Stimulated activated CD4-positive, alpha-beta T cell treated with anti-CD3 and anti-CD28 coated beads, Interleukin-15, amount 100 ng/mL, for 24 hours (primary cell): ENCODE results near the gene PTPRG.
"Not testable (repeated sequence)": the region's sequence is repeated elsewhere in the genome, so short reads cannot be mapped to it uniquely, and the experiment has no call there.

Experiments
- DNase-seq: peaks from one replicate; pipeline ENCODE4 v3.0.0-alpha.2; 2020

Gene PTPRG

GRCh38 chr3:61807865-61808276 is 246.5 kb downstream of the PTPRG start:
- no peak for DNase-seq

DNA sequence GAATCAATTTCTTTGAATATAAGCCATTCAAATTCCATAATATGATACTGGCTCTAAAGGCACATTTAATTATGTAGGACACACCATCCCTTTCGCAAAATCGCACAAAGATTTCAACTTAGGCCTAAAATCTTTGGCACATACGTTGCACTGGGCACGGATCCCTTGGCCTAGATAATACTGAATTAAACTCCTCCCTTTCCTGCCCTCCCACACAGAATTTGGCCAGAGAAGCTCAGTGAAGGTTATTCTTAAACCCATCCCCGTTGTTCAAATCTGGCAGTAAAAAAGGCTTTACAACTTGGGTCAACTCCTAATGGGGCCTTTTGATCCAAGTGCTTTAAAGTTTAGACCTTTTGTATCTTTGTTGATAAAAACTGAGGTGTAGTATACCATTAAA is 247.2 kb downstream of the PTPRG start:
- DNase-seq = no peak

- DNase-seq = no peak
These were observed 247.6 kb downstream of the PTPRG start for GRCh38 chr3:61808999-61809398.

GRCh38 chr3:61809879-61810278 is 248.5 kb downstream of the PTPRG start:
- no peak for DNase-seq

DNA sequence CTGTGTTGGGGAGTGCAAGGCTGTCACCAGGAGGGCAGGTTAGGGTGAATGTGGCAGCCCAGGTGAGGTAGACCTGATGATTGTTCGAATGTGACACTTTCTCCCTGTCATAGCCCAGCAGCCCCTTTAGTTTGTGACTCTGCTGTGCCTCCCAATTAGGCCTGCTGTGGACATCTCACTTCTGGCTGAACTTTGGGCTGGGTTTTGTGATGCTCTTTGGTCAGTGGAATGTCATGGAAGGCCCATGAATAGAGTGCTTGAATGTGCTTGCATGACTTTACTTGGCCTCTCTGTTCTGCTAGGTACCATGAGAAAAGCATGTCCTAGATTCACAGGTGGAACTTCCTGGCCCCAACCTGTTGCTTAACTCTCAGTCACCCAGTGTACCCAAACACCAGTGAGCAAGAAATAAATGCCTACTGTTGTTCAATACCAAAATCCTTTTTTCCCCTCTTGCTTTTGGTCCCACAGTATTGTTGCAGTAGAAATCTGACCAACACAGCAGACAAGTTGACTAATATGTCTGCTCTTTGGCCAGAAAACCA is 249.7 kb downstream of the PTPRG start:
- no peak for DNase-seq

DNA sequence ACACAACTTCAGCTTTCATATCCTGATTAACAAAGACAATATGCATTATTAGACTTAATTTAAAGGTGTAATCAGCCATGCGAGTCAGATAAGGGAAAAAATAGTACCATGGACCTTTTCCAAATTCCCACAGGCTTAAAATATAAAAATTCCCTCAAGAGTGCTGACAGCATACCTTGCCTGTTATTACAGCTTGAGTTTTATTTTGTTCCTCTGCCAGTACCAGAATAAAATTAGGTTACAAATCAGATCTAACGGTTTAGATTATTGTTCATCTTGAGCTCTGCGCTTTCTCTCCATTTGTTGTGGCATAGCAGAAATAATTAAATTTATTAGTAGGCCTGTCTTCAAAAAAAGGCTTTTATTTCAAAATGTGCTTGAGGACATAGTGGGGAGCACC is 250.3 kb downstream of the PTPRG start:
- DNase-seq = no peak

GRCh38 chr3:61812085-61812484 is 250.7 kb downstream of the PTPRG start:
- no peak for DNase-seq

DNA sequence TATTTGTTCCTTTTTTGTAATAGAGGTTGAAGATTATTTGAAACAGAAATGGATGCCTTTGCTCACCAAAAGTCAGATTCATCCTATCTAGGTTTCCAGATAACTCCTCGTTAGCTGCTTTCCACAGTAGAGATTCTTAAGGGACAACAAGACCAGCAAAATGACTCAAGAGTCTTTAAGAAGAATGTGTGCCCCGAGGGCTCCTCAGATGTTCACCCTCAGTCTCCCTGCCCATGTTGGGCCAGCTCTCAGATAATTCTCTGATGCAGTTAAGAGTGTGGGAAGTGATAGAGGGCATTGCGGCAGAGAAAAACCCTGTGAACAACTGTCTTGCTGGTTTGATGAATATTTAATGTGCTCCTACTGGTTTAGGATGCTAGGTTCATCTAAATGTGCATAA is 251.1 kb downstream of the PTPRG start:
- DNase-seq = no peak

GRCh38 chr3:61813636-61814035 is 252.3 kb downstream of the PTPRG start:
- DNase-seq = no peak

GRCh38 chr3:61814674-61815073 is 253.3 kb downstream of the PTPRG start:
- no peak for DNase-seq

DNA sequence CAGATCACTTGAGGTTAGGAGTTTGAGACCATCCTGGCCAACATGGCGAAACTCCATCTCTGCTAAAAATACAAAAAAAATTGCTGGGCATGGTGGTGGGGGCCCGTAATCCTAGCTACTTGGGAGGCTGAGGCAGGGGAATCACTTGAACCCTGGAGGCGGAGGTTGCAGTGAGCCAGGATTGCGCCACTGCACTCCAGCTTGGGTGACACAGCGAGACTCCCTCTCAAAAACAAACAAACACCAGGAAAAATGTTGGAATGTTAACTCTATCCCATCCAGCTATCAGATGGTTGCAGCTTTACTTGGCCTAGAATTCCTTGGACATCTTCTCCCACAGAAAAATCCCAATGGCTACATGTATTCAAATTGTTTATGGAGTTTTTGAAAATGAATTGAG is 254.9 kb downstream of the PTPRG start:
- DNase-seq = not testable (repeated sequence)

DNA sequence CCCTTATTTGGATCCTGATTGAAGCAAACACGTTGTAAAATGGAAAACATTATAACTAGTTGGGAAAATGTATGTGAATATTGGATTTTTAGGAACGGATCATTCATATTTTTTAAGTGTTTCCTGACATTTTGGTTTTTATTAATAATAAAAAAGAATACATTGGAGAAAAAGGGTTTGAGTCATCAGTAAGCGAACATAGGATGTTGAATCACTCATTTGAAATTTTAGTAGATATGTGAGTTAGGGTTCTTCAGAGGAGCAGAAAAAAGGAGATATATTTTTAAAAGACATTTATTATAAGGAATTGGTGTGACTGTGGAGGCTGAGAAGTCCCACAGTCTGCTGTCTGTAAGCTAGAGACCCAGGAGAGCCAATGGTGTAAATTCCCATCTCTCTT is 258.5 kb downstream of the PTPRG start:
- no peak for DNase-seq

DNA sequence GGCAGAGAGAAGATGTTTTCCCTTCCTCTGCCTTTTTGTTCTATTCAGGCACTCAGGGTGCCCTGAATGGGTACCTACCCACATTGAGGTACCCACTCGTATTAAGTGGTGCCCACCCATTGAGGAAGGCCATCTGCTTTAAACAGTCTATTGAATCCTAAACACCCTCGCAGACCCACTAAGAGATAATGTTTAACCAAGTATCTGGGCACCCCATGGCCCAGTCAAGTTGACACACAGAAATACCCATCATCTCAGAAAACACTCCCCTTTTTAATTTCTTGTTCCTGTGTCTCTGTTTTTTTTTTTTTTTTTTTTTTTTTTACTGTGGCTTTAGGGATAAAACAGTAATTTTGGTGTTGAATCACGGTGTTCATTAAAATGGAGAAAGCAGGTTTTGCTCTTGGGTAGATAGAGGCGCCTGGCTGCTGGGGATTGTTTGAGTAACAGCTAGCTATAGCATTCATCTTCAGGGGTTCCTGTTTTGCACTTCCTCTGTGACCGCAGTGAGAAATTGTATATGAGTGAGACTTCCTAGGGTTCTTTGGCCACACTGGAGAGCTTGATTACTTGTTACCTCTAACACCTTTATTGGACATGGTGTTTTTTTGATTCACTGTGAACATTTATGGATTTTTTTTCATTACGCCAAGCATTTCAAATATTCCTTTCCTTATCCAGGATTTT is 259.1 kb downstream of the PTPRG start:
- no peak for DNase-seq

DNA sequence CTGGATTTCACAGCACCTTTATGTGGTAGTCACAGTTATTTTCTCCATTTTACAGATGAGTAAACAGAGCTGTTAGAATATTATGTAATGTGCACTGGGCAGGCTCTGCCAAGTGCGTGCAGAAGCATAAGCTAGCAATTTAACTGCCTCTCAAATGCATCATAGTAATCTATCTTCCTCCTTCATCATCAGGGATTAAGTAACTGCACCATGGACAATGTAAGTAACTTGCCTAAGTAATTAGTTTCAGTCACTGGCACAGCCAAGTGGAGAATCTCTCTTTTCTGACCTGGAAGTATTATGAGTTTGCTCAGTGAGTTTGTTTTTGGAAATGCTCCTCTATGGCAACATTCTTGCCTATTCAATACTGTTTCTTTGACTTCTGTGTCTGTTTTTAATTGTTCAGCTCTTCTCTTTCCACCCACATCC is 260.5 kb downstream of the PTPRG start:
- no peak for DNase-seq

GRCh38 chr3:61822588-61822987 is 261.2 kb downstream of the PTPRG start:
- no peak for DNase-seq

- DNase-seq = no peak
These were observed 263.3 kb downstream of the PTPRG start for GRCh38 chr3:61824553-61825135.

GRCh38 chr3:61826161-61826560 is 264.8 kb downstream of the PTPRG start:
- no peak for DNase-seq

DNA sequence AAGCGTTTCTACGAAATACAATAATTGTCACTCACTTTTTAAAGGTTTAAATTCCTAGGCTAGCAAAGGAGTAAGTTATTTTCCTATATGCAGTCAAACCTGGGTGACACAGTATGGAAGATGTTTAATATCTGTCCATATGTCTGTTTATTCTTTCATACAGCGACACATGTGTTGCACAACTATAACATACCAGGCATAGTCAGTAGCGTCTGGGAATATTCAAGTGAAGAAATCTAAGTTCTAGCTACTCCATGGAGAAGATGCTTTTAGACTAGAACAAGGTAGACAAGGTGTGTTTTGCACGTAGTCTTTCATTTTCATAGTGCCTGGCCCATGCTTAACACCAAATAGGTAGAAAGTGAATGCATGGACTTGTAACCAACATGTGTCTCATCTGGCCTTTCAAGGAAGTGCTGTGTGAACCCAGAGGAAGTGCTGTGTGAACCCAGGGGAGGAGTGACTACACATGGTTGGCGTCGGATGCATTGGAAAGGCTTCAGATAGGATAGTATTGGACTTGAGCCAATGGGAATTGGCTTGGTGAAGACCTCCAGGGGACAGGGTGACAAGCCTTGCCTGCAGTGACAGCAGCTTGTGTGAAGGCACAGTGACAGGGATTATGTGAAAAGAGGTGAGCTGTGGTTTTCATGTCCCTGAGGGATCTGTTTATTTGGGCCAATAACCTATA is 267.0 kb downstream of the PTPRG start:
- no peak for DNase-seq

GRCh38 chr3:61828880-61829721 is 267.7 kb downstream of the PTPRG start:
- DNase-seq = no peak

- DNase-seq = no peak
These were observed 268.5 kb downstream of the PTPRG start for GRCh38 chr3:61829722-61830350.

- DNase-seq = no peak
These were observed 270.6 kb downstream of the PTPRG start for GRCh38 chr3:61831973-61832372.

- no peak for DNase-seq
These were observed 271.2 kb downstream of the PTPRG start for GRCh38 chr3:61832375-61833229.
